ENCODE data around the gene ATG7.

- TF ChIP-seq CTCF (IDR thresholded peaks at IDR 0.05; ENCODE audit: poor library complexity) (no peak), EZH2phosphoT487 (IDR thresholded peaks at IDR 0.05; ENCODE audit: low read depth, severe bottlenecking, unreplicated experiment) (no peak), EZH2 (IDR thresholded peaks at IDR 0.05; ENCODE audit: borderline replicate concordance) (no peak)
Measured at GRCh38 chr3:11576453-11576852, 304.3 kb downstream of the ATG7 start.

Measured in hepatocyte (in vitro differentiated cells).